HepG2 (cell line): Measurements from ENCODE around the gene MARCHF6. TPM values are rescaled to one million over a fixed set of nuclear protein-coding genes. Genes with fewer than 3 reads are reported as not detected.

ENCODE experiments used
- ATAC-seq: fragments of 200-7000 bp; cut with Tn5 transposase; 3 replicates; pipeline ENCODE4 v1.9.1; 2020; ENCODE audit warnings: mild to moderate bottlenecking, moderate library complexity
- BruUV-seq: library from RNA; stranded (reverse); fragments of 400-500 nt; replicated peaks from 2 replicates; lab custom pipeline; 2021; lab: Mats Ljungman, UMichigan
- CTCF ChIA-PET: fragments of 300-600 bp; formaldehyde crosslinking; extraction: SDS; loops from one replicate; lab custom pipeline; 2021; ENCODE audit warnings: low total read pairs, inconsistent platforms, low intra/inter-chr PET ratio; lab: Yijun Ruan, JAX
- POLR2A ChIA-PET: fragments of 350-600 bp; sonication (Branson Sonifier 250); formaldehyde crosslinking; loops from one replicate; lab custom pipeline; 2020; ENCODE audit warnings: antibody characterized with exemption, inconsistent platforms; lab: Yijun Ruan, JAX
- DNase-seq: peaks from one replicate; pipeline ENCODE4 v3.0.0-alpha.2; 2015; ENCODE audit warnings: low spot score
- FAIRE-seq: peaks from 3 replicates; lab custom pipeline; 2011; peaks lifted over from hg19 to GRCh38; lab: Jason Lieb, UNC
- H2AFZ ChIP-seq: one replicate; pipeline ENCODE4 v1.6.1; 2011; ENCODE audit warnings: low read length, inconsistent platforms
- H3K27ac ChIP-seq: fragments of 300-600 bp; 3 replicates; pipeline ENCODE4 v1.8.0; 2011; ENCODE audit warnings: mixed run types, mild to moderate bottlenecking, mixed read lengths, low read length, inconsistent platforms; ENCODE audit not compliant: insufficient read depth; ENCODE audit errors: extremely low read length
- H3K27me3 ChIP-seq, 2 experiments: fragments of 200-600 bp in 1 of 2; 2 replicates in 1 of 2; 3 replicates in 1 of 2; pipeline versions ENCODE4 v1.6.0 to v1.8.0; 2011; ENCODE audit warnings: low read length in 2 of 2, mild to moderate bottlenecking in 2 of 2, moderate library complexity in 2 of 2, inconsistent platforms in 1 of 2; ENCODE audit not compliant: insufficient read depth in 2 of 2, control insufficient read depth in 1 of 2
- H3K36me3 ChIP-seq, 2 experiments: fragments of 200-600 bp in 1 of 2; replicated peaks in 1 of 2; 2 replicates in 1 of 2; 3 replicates in 1 of 2; pipeline versions ENCODE4 v1.5.1 to v1.8.0; 2011; ENCODE audit warnings: low read length in 2 of 2, inconsistent platforms in 1 of 2; ENCODE audit not compliant: insufficient read depth in 2 of 2, control insufficient read depth in 1 of 2
- H3K4me1 ChIP-seq: 2 replicates; pipeline ENCODE4 v1.5.1; 2012; ENCODE audit warnings: low read length, inconsistent platforms; ENCODE audit not compliant: insufficient read depth
- H3K4me2 ChIP-seq: 2 replicates; pipeline ENCODE4 v1.6.0; 2011; ENCODE audit warnings: low read depth, low read length, inconsistent platforms
- H3K4me3 ChIP-seq, 3 experiments: fragments of 200-600 bp in 1 of 3; sonication (generic), shearing (Covaris generic) in 1 of 3; replicated peaks in 1 of 3; 2 replicates each; pipeline ENCODE4 v1.5.1; 2011 to 2016; ENCODE audit warnings: low read length in 3 of 3, inconsistent platforms in 2 of 3, low read depth in 2 of 3, mild to moderate bottlenecking in 2 of 3, control low read depth in 1 of 3, mixed read lengths in 1 of 3; ENCODE audit not compliant: insufficient read depth in 1 of 3
- H3K79me2 ChIP-seq: one replicate; pipeline ENCODE4 v1.6.1; 2011; ENCODE audit warnings: low read length, inconsistent platforms; ENCODE audit not compliant: insufficient read depth
- H3K9ac ChIP-seq: 2 replicates; pipeline ENCODE4 v1.6.0; 2011; ENCODE audit warnings: mild to moderate bottlenecking, low read depth, low read length, inconsistent platforms; ENCODE audit not compliant: insufficient read depth
- H3K9me3 ChIP-seq: 2 replicates; pipeline ENCODE4 v1.5.1; 2012; ENCODE audit warnings: mild to moderate bottlenecking, low read length
- H4K20me1 ChIP-seq: 2 replicates; pipeline ENCODE4 v1.6.0; 2011; ENCODE audit warnings: inconsistent platforms, mild to moderate bottlenecking, low read length, moderate library complexity; ENCODE audit not compliant: insufficient read depth
- ATF7 ChIP-seq, 2 experiments: fragments of 450-650 bp in 1 of 2; sonication (generic) in 1 of 2; formaldehyde crosslinking in 1 of 2; IDR thresholded peaks; 2 replicates each; pipeline versions ENCODE4 v1.4.0 to v1.6.1; 2016 to 2020; ENCODE audit warnings: antibody characterized with exemption in 1 of 2, mild to moderate bottlenecking in 1 of 2, missing genetic modification reagents in 1 of 2
- CEBPB ChIP-seq: IDR thresholded peaks from 2 replicates; pipeline ENCODE4 v1.6.1; 2011; ENCODE audit warnings: low read depth, low read length, improper control_type of control experiment, borderline replicate concordance
- FOXP4 ChIP-seq: sonication (generic); formaldehyde crosslinking; IDR thresholded peaks from 2 replicates; pipeline ENCODE4 v1.4.0; 2020; ENCODE audit warnings: missing genetic modification reagents
- POGZ ChIP-seq: sonication (generic); formaldehyde crosslinking; IDR thresholded peaks from 2 replicates; pipeline ENCODE4 v1.4.0; 2020; ENCODE audit warnings: mild to moderate bottlenecking, missing genetic modification reagents
- ZNF232 ChIP-seq: sonication (generic); formaldehyde crosslinking; IDR thresholded peaks from 2 replicates; pipeline ENCODE4 v1.4.0; 2020; ENCODE audit warnings: missing genetic modification reagents, borderline replicate concordance
- ZNF251 ChIP-seq: sonication (generic); formaldehyde crosslinking; IDR thresholded peaks from 2 replicates; pipeline ENCODE4 v1.9.0; 2021; ENCODE audit warnings: mild to moderate bottlenecking, missing genetic modification reagents
- ZNF660 ChIP-seq: sonication (generic); formaldehyde crosslinking; IDR thresholded peaks from 2 replicates; pipeline ENCODE4 v1.5.1; 2020; ENCODE audit warnings: mild to moderate bottlenecking, low read depth, missing genetic modification reagents, borderline replicate concordance
- WGBS: methylation state at CpG from one replicate; pipeline ENCODE4 v1.1.6; 2017; ENCODE audit warnings: low lambda C conversion rate; 5-methylcytosine and 5-hydroxymethylcytosine counted together
- in situ Hi-C: cut with HindIII; loops from 2 replicates; pipeline ENCODE4 v1.10.0; 2017; ENCODE audit warnings: low pct_unique_long_range_greater_than_20kb; ENCODE audit not compliant: extremely low pct_ligation_motif_present
- intact Hi-C: fragments of 100-400 bp; cut with micrococcal nuclease; formaldehyde crosslinking; loops from one replicate; pipeline ENCODE4 v1.10.0; 2022; ENCODE audit not compliant: unreplicated experiment
- polyA plus RNA-seq, 8 experiments: library from polyadenylated mRNA; depleted of rRNA in 3 of 8; stranded (reverse) in 7 of 8; unstranded in 1 of 8; fragments of >200 nt; fragmentation: Illumina TruSeq in 4 of 8; extraction: Trizol in 4 of 8; gene quantifications; 2 replicates each; pipeline versions ENCODE4 v1.2.1 to v1.2.3, GENCODE V29; 2011 to 2016; ENCODE audit warnings: low read depth in 4 of 8, missing spikeins in 1 of 8, mixed read lengths in 1 of 8; ENCODE audit not compliant: insufficient read depth in 1 of 8
- total RNA-seq, 5 experiments: library from RNA; depleted of rRNA; stranded (reverse); fragments of >200 nt; fragmentation: Illumina TruSeq; extraction: Trizol; gene quantifications; 2 replicates each; pipeline ENCODE4 v1.2.3, GENCODE V29; 2016; ENCODE audit warnings: low read depth in 1 of 5

MARCHF6 gene
- total and polyA plus RNA-seq, 2 of the 13 experiments (the other 11 are each of a cell fraction or from before 2014, with no cell fraction given) = 48.6 to 107 TPM

GRCh38 chr5:10377081-10377480, 23.6 kb downstream of the MARCHF6 start:
- BruUV-seq = no TSS peak
- DNase-seq = no peak
- Histone ChIP-seq H3K27ac (no peak overlapping the region), H3K79me2 (peaks cover 74% of the 10 kb centered on the region), H2AFZ (no peak overlapping the region), H3K27me3 (no peaks in the 10 kb centered on the region), H4K20me1 (peaks cover 16% of the 10 kb centered on the region), H3K9ac (no peak overlapping the region), H3K36me3 (peaks cover 0 to 29% of the 10 kb centered on the region in 2 experiments; a peak in 3 of 5 replicates), H3K4me1 (no peaks in the 10 kb centered on the region), H3K4me2 (no peak overlapping the region), H3K4me3 (no peak overlapping the region)
- no peak for ATAC-seq
- CTCF ChIA-PET = no interaction called here
- 99% methylated on average over 5 of the region's 5 CpGs for WGBS
- no peak for TF ChIP-seq ZNF251
- no peak for TF ChIP-seq ZNF660 (CRISPR knock-in tag)
- no peak for TF ChIP-seq POGZ
- TF ChIP-seq ZNF232 (CRISPR knock-in tag) = no peak
- TF ChIP-seq, all 625 proteins: peak for 0
- intact Hi-C loops (no loop called here), in situ Hi-C loops (no loop called here)
- FAIRE-seq = no peak
- POLR2A ChIA-PET = no interaction called here
- H3K9me3 ChIP-seq = no peaks in the 10 kb centered on the region

- ATAC-seq = no peak
- intact Hi-C loops (no loop called here), in situ Hi-C loops (no loop called here)
- FAIRE-seq = no peak
- H3K27ac ChIP-seq = no peak overlapping the region
- H3K36me3 ChIP-seq = peaks cover 2 to 44% of the 10 kb centered on the region in 2 experiments; a peak in 4 of 5 replicates
- WGBS = 98% methylated on average over 4 of the region's 4 CpGs
- H3K4me2 ChIP-seq = no peak overlapping the region
- CTCF ChIA-PET = no interaction called here
- no peaks in the 10 kb centered on the region for H3K4me1 ChIP-seq
- no peaks in the 10 kb centered on the region for H3K9me3 ChIP-seq
- H3K79me2 ChIP-seq = peaks cover 47% of the 10 kb centered on the region
- H4K20me1 ChIP-seq = peaks cover 4% of the 10 kb centered on the region; the same call in 1 of the 2 replicates
- TF ChIP-seq ATF7 (IDR thresholded peaks at IDR 0.05) = peak; percentile 20; the same call in 1 of the 2 replicates
- TF ChIP-seq ATF7 (CRISPR knock-in tag; IDR thresholded peaks at IDR 0.05) = no peak
- no peak for TF ChIP-seq FOXP4 (CRISPR knock-in tag)
- peak; percentile 61; the same call in 1 of the 2 replicates for TF ChIP-seq CEBPB
- no TSS peak for BruUV-seq
- H3K9ac ChIP-seq = no peak overlapping the region
- POLR2A ChIA-PET = no interaction called here
- H3K27me3 ChIP-seq = no peaks in the 10 kb centered on the region
- DNase-seq = no peak
- H2AFZ ChIP-seq = no peak overlapping the region
- no peak overlapping the region for H3K4me3 ChIP-seq
These were observed 28.3 kb downstream of the MARCHF6 start for GRCh38 chr5:10381803-10382202.
